HEK293 (cell line): ENCODE measurements around the gene GTF3C1.

Source experiments
- CTCF ChIA-PET: fragments of 350-600 bp; formaldehyde crosslinking; extraction: SDS; loops from one replicate; lab custom pipeline; 2021; ENCODE audit warnings: antibody characterized with exemption; lab: Yijun Ruan, JAX
- POLR2A ChIA-PET: fragments of 300-600 bp; formaldehyde crosslinking; extraction: SDS; loops from one replicate; lab custom pipeline; 2020; ENCODE audit warnings: antibody characterized with exemption, inconsistent platforms; lab: Yijun Ruan, JAX
- H3K27ac ChIP-seq: fragments of 200-500 bp; sonication (Bioruptor generic); 2 replicates; pipeline ENCODE4 v1.5.1; 2014; ENCODE audit warnings: low read depth, low read length, control low read depth, inconsistent platforms; ENCODE audit errors: extremely low read depth
- H3K36me3 ChIP-seq, 2 experiments: fragments of 200-500 bp in 1 of 2; sonication (Bioruptor generic) in 1 of 2; 1 replicate in 1 of 2; 2 replicates in 1 of 2; pipeline ENCODE4 v1.5.1; 2014 to 2017; ENCODE audit warnings: inconsistent platforms in 2 of 2, low read length in 2 of 2; ENCODE audit not compliant: control insufficient read depth in 2 of 2, insufficient read depth in 1 of 2
- H3K4me1 ChIP-seq: fragments of 200-500 bp; sonication (Bioruptor generic); 2 replicates; pipeline ENCODE4 v1.5.1; 2014; ENCODE audit warnings: mild to moderate bottlenecking, low read length, inconsistent platforms; ENCODE audit not compliant: control insufficient read depth, insufficient read depth
- H3K4me3 ChIP-seq: 2 replicates; pipeline ENCODE4 v1.5.1; 2011; ENCODE audit warnings: low read depth, mild to moderate bottlenecking, control low read depth, low read length, moderate library complexity
- H3K9me3 ChIP-seq: fragments of 200-500 bp; sonication (Bioruptor generic); 2 replicates; pipeline ENCODE4 v1.5.1; 2014; ENCODE audit warnings: low read depth, low read length, inconsistent platforms; ENCODE audit not compliant: control insufficient read depth, insufficient read depth
- FEZF1 ChIP-seq: fragments of 450-650 bp; formaldehyde crosslinking; IDR thresholded peaks from 2 replicates; pipeline ENCODE4 v1.5.1; 2016; ENCODE audit warnings: missing biosample characterization, missing genetic modification characterization
- GLIS2 ChIP-seq: fragments of 450-650 bp; formaldehyde crosslinking; IDR thresholded peaks from 2 replicates; pipeline ENCODE4 v1.5.1; 2016; ENCODE audit warnings: missing biosample characterization, missing genetic modification characterization
- SCRT1 ChIP-seq: fragments of 450-650 bp; formaldehyde crosslinking; IDR thresholded peaks from 2 replicates; pipeline ENCODE4 v1.5.1; 2016; ENCODE audit warnings: missing biosample characterization, missing genetic modification characterization, borderline replicate concordance
- SETDB1 ChIP-seq: IDR thresholded peaks from one replicate; pipeline ENCODE4 v1.6.1; 2017; ENCODE audit warnings: mild to moderate bottlenecking, low read length, moderate library complexity, mixed read lengths; ENCODE audit not compliant: insufficient read length
- ZBTB20 ChIP-seq: fragments of 450-650 bp; formaldehyde crosslinking; IDR thresholded peaks from 2 replicates; pipeline ENCODE4 v1.5.1; 2016; ENCODE audit warnings: missing biosample characterization, missing genetic modification characterization
- ZBTB21 ChIP-seq: fragments of 450-650 bp; formaldehyde crosslinking; IDR thresholded peaks from 2 replicates; pipeline ENCODE4 v1.5.1; 2017; ENCODE audit warnings: missing biosample characterization, missing genetic modification characterization
- ZNF148 ChIP-seq: fragments of 450-650 bp; formaldehyde crosslinking; IDR thresholded peaks from 2 replicates; pipeline ENCODE4 v1.5.0; 2017; ENCODE audit warnings: missing biosample characterization, missing genetic modification characterization, borderline replicate concordance
- ZNF214 ChIP-seq: fragments of 450-650 bp; formaldehyde crosslinking; IDR thresholded peaks from 2 replicates; pipeline ENCODE4 v1.5.1; 2017; ENCODE audit warnings: missing biosample characterization, mild to moderate bottlenecking, missing genetic modification characterization, borderline replicate concordance
- ZNF221 ChIP-seq: fragments of 450-650 bp; formaldehyde crosslinking; IDR thresholded peaks from 2 replicates; pipeline ENCODE4 v1.5.1; 2017; ENCODE audit warnings: missing biosample characterization, missing genetic modification characterization, borderline replicate concordance
- ZNF335 ChIP-seq: fragments of 450-650 bp; formaldehyde crosslinking; conservative IDR thresholded peaks from 2 replicates; pipeline ENCODE4 v1.5.1; 2016; ENCODE audit warnings: missing biosample characterization, missing genetic modification characterization
- ZNF416 ChIP-seq: fragments of 450-650 bp; formaldehyde crosslinking; IDR thresholded peaks from 2 replicates; pipeline ENCODE4 v1.5.1; 2016; ENCODE audit warnings: missing biosample characterization, missing genetic modification characterization
- ZNF529 ChIP-seq: fragments of 450-650 bp; formaldehyde crosslinking; IDR thresholded peaks from 2 replicates; pipeline ENCODE4 v1.5.1; 2017; ENCODE audit warnings: missing genetic modification characterization, missing biosample characterization; ENCODE audit not compliant: insufficient replicate concordance
- ZNF549 ChIP-seq: fragments of 450-650 bp; IDR thresholded peaks from 2 replicates; pipeline ENCODE4 v1.5.1; 2018; ENCODE audit warnings: missing biosample characterization, missing genetic modification characterization, mild to moderate bottlenecking, inconsistent platforms, moderate library complexity
- ZNF621 ChIP-seq: fragments of 450-650 bp; formaldehyde crosslinking; IDR thresholded peaks from 2 replicates; pipeline ENCODE4 v1.5.1; 2017; ENCODE audit warnings: missing biosample characterization, missing genetic modification characterization
- ZNF624 ChIP-seq: fragments of 450-650 bp; formaldehyde crosslinking; IDR thresholded peaks from 2 replicates; pipeline ENCODE4 v1.5.1; 2017; ENCODE audit warnings: missing biosample characterization, missing genetic modification characterization
- ZNF843 ChIP-seq: fragments of 450-650 bp; formaldehyde crosslinking; IDR thresholded peaks from 2 replicates; pipeline ENCODE4 v1.5.1; 2016; ENCODE audit warnings: missing biosample characterization, missing genetic modification characterization
- TF ChIP-seq, protein P1 (sequence below): fragments of 450-650 bp; formaldehyde crosslinking; IDR thresholded peaks from 2 replicates; pipeline ENCODE4 v1.5.1; 2017; ENCODE audit warnings: missing biosample characterization, missing genetic modification characterization

Gene GTF3C1

DNA sequence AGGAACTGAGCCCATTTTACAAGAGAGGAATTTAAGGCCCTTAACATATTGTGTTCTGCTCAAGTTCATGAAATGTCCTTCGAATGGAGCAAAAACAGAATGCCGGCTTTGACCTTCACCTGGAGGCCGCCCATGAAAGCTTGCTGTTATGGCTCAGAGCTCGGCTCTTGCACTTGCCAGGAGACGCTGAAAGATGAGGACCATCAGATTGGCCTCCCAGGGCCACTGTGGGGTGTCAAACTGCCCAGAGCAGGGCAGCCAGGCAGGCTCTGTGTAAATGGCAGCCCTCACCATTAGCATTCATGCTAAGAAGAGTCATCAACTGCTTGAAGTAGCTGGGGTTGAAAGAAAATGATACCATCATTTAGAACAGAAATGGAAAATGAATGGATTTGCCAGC lies 108.4 kb downstream of the GTF3C1 start:
- no peak overlapping the region for H3K27ac ChIP-seq
- CTCF ChIA-PET, result no interaction called here
- no peak overlapping the region for H3K4me3 ChIP-seq
- TF ChIP-seq ZNF549 (tag by site-specific recombination) (no peak), ZNF843 (tag by site-specific recombination) (no peak), ZNF416 (tag by site-specific recombination) (no peak), ZNF214 (no peak), ZNF624 (no peak), SCRT1 (tag by site-specific recombination) (no peak), ZBTB20 (tag by site-specific recombination) (no peak), SETDB1 (no peak)
- POLR2A ChIA-PET, result interaction anchor here (0.7 to 1.5 kb wide), 2 partner anchors 20 to 238 kb away, joined by 3 read pairs; partner anchors contain the start of gene KDM8
- H3K36me3 ChIP-seq, result no peaks in the 10 kb centered on the region
- H3K9me3 ChIP-seq, result no peaks in the 10 kb centered on the region
- no peaks in the 10 kb centered on the region for H3K4me1 ChIP-seq

DNA sequence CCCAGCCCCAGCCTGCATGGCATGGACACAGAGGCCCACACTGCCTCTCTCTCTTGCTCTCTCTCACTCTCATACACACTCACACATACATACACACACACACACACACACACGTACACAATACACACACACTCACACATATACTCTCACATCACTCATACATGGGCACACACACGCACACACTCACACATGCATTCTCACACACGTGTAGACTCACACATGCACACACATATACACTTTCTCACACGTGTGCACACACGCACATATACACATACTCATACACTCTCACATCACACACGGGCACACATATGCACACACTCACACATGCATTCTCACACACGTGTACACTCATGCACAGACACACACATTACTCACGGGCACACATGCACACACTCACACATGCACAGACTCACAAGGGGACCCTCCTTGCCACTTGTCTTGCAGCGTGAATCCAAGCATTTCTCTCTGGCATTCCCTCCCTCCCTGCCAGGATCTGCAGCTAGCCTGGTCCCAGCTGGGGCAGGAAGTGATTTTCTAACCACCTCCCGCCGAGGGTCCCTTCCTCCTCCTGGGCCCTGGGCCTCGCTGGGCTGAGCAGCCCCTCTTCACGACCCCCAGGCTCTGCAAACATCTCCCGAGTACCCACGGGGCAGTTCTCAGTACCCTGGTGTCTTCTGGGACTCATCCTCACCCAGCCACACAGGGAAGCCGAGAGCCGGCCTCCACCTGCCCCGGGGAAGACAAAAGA lies 110.3 kb downstream of the GTF3C1 start:
- TF ChIP-seq, protein P1, sequence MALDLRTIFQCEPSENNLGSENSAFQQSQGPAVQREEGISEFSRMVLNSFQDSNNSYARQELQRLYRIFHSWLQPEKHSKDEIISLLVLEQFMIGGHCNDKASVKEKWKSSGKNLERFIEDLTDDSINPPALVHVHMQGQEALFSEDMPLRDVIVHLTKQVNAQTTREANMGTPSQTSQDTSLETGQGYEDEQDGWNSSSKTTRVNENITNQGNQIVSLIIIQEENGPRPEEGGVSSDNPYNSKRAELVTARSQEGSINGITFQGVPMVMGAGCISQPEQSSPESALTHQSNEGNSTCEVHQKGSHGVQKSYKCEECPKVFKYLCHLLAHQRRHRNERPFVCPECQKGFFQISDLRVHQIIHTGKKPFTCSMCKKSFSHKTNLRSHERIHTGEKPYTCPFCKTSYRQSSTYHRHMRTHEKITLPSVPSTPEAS (tag by site-specific recombination), result peak; percentile 83
- TF ChIP-seq FEZF1, result no peak
- H3K4me3 ChIP-seq, result no peak overlapping the region
- H3K27ac ChIP-seq, result no peak overlapping the region
- CTCF ChIA-PET, result no interaction called here
- POLR2A ChIA-PET, result interaction anchor here (1.5 kb wide), 1 partner anchor 236 kb away, joined by 3 read pairs; the partner anchor contains the start of gene KDM8
- no peaks in the 10 kb centered on the region for H3K36me3 ChIP-seq
- H3K4me1 ChIP-seq, result no peaks in the 10 kb centered on the region
- H3K9me3 ChIP-seq, result no peaks in the 10 kb centered on the region

GRCh38 chr16:27437946-27438345 lies 111.8 kb downstream of the GTF3C1 start:
- no peaks in the 10 kb centered on the region for H3K36me3 ChIP-seq
- POLR2A ChIA-PET, result no interaction called here
- no peak for TF ChIP-seq ZNF148 (tag by site-specific recombination)
- TF ChIP-seq GLIS2 (tag by site-specific recombination), result no peak
- no peak for TF ChIP-seq ZBTB21 (tag by site-specific recombination)
- TF ChIP-seq ZNF529 (tag by site-specific recombination), result no peak
- no peak for TF ChIP-seq ZNF221 (tag by site-specific recombination)
- no peak for TF ChIP-seq ZNF335 (tag by site-specific recombination)
- no peak for TF ChIP-seq ZNF621
- H3K27ac ChIP-seq, result no peak overlapping the region
- no peak overlapping the region for H3K4me3 ChIP-seq
- no peaks in the 10 kb centered on the region for H3K4me1 ChIP-seq
- CTCF ChIA-PET, result interaction anchor here (0.7 kb wide), 2 partner anchors 37 to 284 kb away, joined by 3 read pairs; no protein-coding TSS in a partner anchor
- H3K9me3 ChIP-seq, result no peaks in the 10 kb centered on the region
